GM10266 (cell line): ENCODE results near the gene FBN2.
"Not testable (repeated sequence)": the region's sequence is repeated elsewhere in the genome, so short reads cannot be mapped to it uniquely, and the experiment has no call there.

Experiments
- DNase-seq: peaks from one replicate; pipeline ENCODE4 v3.0.0; 2012; ENCODE audit errors: extremely low spot score
- CTCF ChIP-seq: IDR thresholded peaks from 2 replicates; pipeline ENCODE4 v1.5.1; 2012; ENCODE audit warnings: mild to moderate bottlenecking, low read depth; ENCODE audit not compliant: control insufficient read depth, insufficient read depth; ENCODE audit errors: missing control alignments

FBN2 gene

GRCh38 chr5:128453121-128453520, 84.9 kb downstream of the FBN2 start:
- TF ChIP-seq CTCF = no peak
- DNase-seq = no peak

- not testable (repeated sequence) for DNase-seq
Observed at GRCh38 chr5:128447224-128447623, 90.8 kb downstream of the FBN2 start.

GRCh38 chr5:128441941-128442350, 96.1 kb downstream of the FBN2 start:
- no peak for TF ChIP-seq CTCF
- no peak for DNase-seq

- DNase-seq = no peak
- no peak for TF ChIP-seq CTCF
Observed at GRCh38 chr5:128441165-128441564, 96.9 kb downstream of the FBN2 start.

- no peak for DNase-seq
- TF ChIP-seq CTCF = no peak
Observed at GRCh38 chr5:128436749-128437188, 101.3 kb downstream of the FBN2 start.

GRCh38 chr5:128435861-128436260, 102.2 kb downstream of the FBN2 start:
- DNase-seq = no peak
- no peak for TF ChIP-seq CTCF

- DNase-seq = no peak
- TF ChIP-seq CTCF = no peak
Observed at GRCh38 chr5:128434993-128435392, 103.1 kb downstream of the FBN2 start.

GRCh38 chr5:128432913-128433440, 105.1 kb downstream of the FBN2 start:
- TF ChIP-seq CTCF = no peak
- no peak for DNase-seq
